Endometrial microvascular endothelial cells (primary cell): ENCODE results near the gene TRAPPC3L. TPM values are rescaled to one million over a fixed set of nuclear protein-coding genes. Genes with fewer than 3 reads are reported as not detected.

Experiments
- in situ Hi-C: cut with HindIII; loops from 2 replicates; pipeline ENCODE4 v1.10.0; 2017; ENCODE audit warnings: low sequenced_read_pairs, low pct_unique_long_range_greater_than_20kb; ENCODE audit errors: inconsistent ontology term
- total RNA-seq: library from RNA; depleted of rRNA; stranded (reverse); fragments of >200 nt; gene quantifications from one replicate; pipeline ENCODE4 v1.2.3, GENCODE V29; 2015; ENCODE audit errors: inconsistent ontology term

TRAPPC3L gene
- total RNA-seq, 1 donor from 2014 or later, result not detected

DNA sequence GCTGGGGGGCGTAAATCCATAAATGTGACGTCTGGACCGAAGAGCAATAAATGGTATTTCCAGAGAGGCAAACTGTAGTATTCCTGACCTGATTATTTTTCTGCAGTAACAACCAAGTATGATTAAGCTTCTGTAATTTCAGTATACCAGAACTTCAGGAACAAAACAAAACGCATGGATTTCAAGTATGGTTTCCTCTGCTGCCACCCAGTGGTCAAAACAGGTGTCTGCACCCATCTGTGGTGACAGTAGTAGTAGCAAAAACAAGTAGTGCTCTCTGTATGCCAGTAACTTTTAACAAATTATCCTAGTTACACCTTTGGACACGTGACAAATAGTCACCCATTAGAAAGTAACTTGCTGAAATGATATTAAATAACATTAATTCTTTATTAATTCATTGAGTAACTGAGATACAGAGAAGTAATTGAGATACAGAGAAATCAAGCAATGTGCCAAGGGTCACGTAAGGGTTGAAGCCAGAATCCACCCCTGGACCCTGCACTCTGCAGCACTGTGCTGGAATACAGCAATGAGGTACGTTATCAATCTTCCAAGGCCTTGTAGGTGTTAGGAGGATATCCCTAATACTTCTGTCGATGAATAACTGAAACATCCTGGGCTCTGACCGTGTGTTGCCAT, 16.0 kb upstream of the TRAPPC3L start:
- in situ Hi-C loops, result no loop called here

GRCh38 chr6:116560130-116560529, 14.6 kb upstream of the TRAPPC3L start:
- in situ Hi-C loops, result no loop called here

- in situ Hi-C loops, result no loop called here
These were observed 12.4 kb upstream of the TRAPPC3L start for GRCh38 chr6:116557893-116558292.

- in situ Hi-C loops, result no loop called here
These were observed 11.4 kb upstream of the TRAPPC3L start for GRCh38 chr6:116556814-116557415.

GRCh38 chr6:116556065-116556464, 10.6 kb upstream of the TRAPPC3L start:
- in situ Hi-C loops, result no loop called here

DNA sequence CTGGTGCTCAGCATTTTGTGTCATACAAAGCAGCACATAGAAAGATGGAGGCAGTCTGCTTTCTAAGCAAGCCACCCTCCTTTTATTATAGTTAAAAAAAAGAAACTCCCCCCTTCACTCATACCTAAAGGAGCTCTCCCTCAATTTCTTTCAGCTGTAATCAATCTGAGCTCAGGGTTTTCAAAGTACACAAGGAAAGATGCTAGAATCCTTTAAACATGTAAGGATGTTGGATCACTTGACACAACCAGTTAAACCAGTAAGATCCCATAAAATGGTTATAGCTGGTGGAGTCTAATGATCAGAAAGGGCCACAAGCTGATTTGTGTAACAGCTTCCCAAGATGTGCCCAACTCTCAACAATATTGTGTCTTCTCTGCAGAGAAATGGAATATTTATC, 8.0 kb upstream of the TRAPPC3L start, which contains the start of gene CALHM4:
Gene CALHM4, plus strand, starts transcription at position 301 of the 400 bp plus-strand sequence. Its CDS starts 43 bp downstream, at position 344.
- in situ Hi-C loops, result no loop called here

GRCh38 chr6:116550796-116551195, 5.3 kb upstream of the TRAPPC3L start:
- in situ Hi-C loops, result no loop called here

DNA sequence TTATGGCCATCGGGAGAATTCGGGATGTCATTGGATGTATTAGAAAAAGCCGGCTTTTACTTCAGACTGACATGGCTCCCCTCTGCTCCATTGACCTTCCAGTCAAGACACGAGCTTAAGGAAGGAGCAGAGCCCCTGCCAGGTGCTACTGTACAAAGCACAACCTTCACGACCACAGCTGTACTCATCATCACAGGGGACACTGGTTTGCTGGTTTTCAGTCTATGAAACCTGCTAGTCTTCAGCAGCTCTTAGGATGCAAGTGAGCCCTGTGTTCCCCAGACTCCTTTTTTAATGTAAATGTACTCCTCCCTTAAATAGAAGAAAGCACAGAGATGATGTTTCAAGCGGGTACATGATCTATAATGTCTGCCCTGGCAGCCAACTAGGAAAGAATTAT, 1.9 kb upstream of the TRAPPC3L start:
- in situ Hi-C loops, result no loop called here

GRCh38 chr6:116543149-116543548, 2.3 kb downstream of the TRAPPC3L start:
- in situ Hi-C loops, result no loop called here

DNA sequence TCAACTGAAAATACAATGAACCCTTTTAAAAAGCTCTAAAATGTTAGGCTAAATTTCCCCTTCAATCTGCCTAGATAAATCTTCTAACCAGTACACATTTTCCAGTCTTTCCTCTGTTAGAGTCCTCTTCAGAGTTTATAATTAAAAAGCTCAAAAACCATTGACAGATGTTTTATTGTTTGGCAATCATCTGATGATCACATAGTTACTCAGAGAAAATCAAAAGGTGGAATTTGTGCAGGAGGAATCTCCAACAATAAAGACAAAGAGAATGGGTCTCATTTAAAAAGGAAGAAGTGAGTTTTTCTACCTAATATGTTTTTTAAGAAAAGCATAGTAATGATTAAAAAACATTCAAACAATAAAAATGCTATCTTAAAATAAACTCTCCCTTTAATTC, 3.1 kb downstream of the TRAPPC3L start:
- in situ Hi-C loops, result no loop called here

DNA sequence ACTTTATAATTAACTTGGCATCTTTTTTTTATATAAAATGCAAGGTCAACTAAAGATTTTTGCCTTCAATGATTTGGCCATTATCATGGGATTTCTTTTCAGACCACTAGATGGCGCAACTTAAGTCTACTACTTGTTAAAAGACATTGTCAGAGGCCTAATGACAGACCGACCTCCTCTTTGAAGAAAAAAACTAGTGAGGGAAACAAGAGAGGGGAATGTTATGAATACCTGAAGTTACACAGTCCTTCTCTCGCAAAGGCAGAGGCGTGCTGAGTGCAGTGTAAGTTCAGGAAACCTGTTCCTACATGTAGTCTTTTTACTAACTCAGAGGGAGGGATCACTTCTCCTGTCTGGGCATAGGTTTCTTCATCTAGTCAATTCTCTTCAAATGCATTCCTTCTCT, 9.3 kb downstream of the TRAPPC3L start:
- in situ Hi-C loops, result no loop called here

GRCh38 chr6:116535109-116535508, 10.4 kb downstream of the TRAPPC3L start:
- in situ Hi-C loops, result no loop called here

GRCh38 chr6:116533233-116533957, 12.1 kb downstream of the TRAPPC3L start:
- in situ Hi-C loops, result no loop called here

DNA sequence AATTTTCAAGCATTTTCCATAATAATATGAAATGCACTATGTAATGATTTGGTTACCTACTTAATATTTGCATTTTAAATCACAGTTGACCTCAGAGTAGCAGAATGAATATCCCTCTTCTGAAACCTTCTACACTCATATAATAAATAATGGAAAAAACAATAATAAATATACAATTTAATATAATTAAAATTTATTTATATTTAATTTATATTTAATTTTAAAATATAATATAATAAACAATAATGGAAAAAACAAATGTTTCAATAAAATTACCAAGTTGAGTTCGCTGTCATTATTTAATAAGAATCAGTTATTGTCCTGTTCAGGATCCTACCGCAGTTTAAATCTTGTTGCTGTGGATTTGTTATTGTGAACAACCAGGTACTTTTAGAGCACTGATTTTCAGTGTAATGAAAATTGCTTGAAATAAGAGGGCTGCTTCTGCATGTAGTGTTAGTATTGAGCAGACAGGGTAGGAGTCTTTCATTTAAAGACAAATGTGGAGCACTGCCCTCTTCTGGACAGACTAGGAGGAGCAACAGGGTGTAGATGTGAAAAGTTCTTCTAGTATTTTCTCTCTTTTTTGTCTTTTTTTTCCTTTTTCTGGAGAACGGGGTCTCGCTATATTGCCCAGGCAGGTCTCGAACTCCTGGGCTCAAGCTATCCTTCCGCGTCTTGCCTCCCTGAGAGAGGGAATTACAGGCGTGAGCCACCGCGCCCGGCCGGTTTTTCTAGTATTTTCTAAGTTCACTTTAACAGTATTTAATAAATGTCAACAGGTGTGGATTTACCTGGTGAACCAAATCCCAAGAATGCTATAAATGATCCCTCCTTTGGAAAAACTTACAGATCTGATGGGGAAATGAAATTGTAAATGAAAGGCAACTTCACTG, 13.6 kb downstream of the TRAPPC3L start:
- in situ Hi-C loops, result no loop called here

DNA sequence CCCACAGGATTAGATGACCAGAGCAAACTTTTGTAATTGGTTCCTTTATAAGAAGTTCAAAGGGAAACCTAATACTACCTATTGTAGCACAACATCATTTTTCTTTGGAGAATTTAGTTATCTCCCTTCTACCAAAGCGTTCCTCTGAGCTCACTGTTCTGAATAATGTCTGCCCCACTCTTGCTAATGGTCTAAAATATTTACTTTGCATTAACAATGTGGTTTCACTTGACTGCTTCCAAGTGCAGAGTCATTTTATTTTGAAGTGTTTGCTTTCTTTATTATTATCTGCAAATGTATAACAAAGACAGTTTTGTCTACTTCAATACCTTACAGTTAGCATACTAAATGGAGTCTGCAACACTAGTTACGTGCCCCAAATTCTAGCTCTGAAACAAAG, 15.0 kb downstream of the TRAPPC3L start:
- in situ Hi-C loops, result no loop called here

DNA sequence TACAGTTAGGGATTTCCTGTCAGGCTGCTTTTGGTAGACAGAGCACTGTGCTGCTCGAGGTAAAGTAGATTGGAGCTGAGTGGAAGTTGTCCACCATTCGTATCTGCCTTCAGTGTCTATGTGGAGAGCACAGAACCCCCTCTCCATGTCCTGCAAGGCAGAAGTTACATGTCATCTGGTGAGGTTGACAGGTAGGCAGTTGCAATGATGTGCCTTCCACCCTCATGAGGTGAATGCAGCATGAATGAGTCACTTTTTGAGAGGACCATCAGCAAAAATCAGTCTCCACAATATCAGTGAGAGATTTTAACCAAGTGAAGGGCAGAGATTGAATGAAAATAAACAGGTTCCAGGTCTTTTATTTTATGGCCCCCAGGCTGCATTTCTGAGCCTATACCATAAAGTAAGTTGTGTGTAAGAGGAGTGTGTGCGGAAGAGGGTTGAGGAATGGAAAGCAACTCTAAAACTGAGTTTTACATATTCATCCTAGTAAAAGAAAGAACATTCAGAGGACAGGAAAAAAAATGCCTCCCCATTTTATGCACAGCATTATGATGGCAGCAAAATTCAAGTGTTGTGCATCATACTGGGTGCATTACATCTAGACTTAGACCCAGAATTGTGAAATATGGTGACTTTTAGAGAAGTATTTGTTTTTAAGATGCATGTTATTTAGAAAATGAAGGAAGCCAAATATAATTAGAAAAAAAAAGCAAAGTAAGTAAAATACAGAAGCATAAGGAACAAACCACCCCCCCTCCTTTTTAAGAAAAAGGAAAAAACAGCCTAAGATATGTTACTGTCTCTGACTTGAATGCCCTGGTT, 15.8 kb downstream of the TRAPPC3L start:
- in situ Hi-C loops, result no loop called here

DNA sequence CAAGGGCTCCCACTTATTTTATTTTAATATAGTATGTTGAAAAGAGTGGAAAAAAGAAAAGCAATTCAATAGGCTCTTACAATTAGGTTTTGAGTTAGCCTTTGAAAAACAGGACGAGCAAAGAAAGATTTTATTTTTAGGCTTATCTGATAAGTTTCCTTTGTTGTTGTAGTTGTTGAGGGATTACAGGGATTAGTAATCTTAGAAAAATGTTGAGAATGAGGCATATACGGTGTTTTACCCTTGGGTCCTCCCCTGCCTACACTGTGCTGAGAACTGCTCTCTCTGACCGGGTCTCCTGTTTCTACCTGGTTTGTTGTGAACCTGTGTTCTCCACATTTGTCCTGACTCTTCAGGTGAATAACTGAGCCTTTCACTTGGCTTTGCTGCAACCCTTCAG, 16.7 kb downstream of the TRAPPC3L start:
- in situ Hi-C loops, result no loop called here

DNA sequence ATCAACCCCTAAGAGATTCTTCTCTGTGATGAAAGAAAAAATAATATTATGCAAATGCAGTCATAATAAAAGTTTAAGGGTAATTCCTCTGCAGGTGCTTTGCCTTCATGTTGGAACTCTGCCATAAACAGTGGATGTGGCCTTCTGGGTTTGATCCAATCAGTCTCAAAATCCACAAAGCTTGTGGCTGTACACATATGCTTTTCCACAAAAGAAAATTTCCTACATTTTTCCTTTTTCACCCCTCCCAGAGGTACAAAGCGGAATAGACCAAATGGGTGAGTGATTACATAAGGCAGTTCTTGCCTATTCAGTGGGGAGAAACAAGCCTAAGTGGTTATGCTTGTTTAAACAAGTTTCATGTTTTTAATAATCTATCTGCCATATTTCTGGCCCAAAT, 17.4 kb downstream of the TRAPPC3L start:
- in situ Hi-C loops, result no loop called here
